HG02571 (cell line): ENCODE measurements around the gene HOXD4.

Experiments used
- ATAC-seq: cut with Tn5 transposase; IDR thresholded peaks from one replicate; pipeline ENCODE4 v1.9.1; 2021; ENCODE audit warnings: mild to moderate bottlenecking, moderate library complexity; ENCODE audit not compliant: unreplicated experiment

HOXD4 gene

DNA sequence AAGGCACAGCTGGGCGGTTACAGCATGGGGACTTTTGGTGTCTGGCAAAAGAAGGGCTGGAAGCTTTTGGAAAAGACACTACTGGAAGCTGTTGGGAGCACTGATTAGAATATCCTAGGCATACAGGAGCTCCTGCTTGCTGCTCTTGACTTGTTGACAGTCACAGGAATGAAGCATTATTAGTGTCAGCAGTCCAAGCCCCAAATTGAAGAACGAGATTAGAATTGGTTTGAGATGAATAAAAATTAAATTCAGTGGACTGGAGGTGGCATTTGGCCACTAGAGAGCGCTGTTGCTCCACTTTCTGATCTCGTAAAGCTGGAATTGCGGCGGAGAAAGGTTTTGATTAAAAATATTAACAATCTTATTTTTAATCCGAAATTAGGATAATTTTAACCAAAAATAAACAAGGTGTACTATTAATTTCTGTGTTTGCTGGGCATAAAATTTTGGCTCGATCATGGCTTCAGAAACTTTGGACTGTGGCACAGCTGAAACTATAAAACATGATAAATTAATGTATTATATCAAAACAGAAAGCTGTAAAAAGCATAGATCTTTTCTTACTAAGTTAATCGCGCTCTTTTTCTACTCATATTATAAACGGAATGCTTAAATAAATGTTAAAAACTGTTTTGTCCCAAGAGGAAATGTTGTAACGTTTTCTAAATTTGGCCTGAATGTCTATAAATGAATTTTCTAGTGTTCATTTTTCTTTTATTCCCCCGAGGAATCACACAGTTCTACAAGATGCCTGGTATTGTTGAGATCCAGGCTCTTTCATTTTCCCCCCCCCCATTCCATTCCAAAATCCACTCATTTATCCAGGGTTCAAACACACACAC lies 24.2 kb upstream of the HOXD4 start:
- no peak for ATAC-seq

GRCh38 chr2:176127774-176128072 lies 23.6 kb upstream of the HOXD4 start:
- ATAC-seq, result no peak

GRCh38 chr2:176128172-176128981 lies 23.0 kb upstream of the HOXD4 start:
- no peak for ATAC-seq

GRCh38 chr2:176128982-176129796 lies 22.2 kb upstream of the HOXD4 start, which contains the start of gene HOXD8:
TSS of gene HOXD8 (plus strand) at chr2:176129705. CDS start at chr2:176130367, 662 bp downstream.
- no peak for ATAC-seq

- no peak for ATAC-seq
Measured at GRCh38 chr2:176129813-176130146, 21.6 kb upstream of the HOXD4 start.

DNA sequence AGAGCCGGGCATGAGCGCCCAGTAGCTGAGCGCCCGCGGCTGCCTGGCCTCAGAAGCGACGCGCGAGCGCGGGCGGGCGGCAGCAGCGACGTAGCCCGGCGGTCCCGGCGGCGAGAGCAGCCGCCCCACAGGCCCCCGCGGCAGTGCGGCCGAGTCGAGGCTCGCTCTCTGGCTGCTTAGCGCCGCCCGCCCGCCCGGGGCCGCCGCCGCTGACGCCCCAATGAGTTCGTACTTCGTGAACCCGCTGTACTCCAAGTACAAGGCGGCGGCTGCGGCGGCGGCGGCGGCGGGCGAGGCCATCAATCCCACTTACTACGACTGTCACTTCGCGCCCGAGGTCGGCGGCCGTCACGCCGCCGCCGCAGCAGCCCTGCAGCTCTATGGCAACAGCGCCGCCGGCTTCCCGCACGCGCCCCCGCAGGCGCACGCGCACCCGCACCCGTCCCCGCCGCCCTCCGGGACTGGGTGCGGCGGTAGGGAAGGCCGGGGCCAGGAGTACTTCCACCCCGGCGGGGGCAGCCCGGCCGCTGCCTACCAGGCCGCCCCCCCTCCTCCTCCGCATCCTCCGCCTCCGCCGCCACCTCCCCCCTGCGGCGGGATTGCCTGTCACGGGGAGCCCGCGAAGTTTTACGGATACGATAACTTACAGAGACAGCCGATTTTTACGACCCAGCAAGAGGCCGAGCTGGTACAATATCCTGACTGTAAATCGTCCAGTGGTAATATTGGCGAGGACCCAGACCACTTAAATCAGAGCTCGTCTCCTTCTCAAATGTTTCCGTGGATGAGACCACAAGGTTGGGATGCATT lies 21.0 kb upstream of the HOXD4 start:
- ATAC-seq, result no peak

GRCh38 chr2:176130957-176131847 lies 20.1 kb upstream of the HOXD4 start:
- no peak for ATAC-seq

DNA sequence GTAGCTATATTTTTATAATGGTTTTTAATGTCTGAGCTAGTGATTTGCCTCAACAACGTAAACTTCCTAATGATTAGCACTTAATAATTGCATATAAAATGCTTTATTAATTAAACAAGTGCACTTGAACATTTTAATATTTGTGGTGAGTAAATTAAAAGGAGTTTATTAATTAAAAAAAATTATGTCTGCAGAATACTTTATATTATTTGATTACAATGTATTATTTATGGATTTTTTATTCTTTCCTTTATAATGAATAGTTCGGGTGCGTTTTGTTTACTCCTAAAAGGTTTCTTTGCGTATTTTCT lies 19.5 kb upstream of the HOXD4 start:
- no peak for ATAC-seq

DNA sequence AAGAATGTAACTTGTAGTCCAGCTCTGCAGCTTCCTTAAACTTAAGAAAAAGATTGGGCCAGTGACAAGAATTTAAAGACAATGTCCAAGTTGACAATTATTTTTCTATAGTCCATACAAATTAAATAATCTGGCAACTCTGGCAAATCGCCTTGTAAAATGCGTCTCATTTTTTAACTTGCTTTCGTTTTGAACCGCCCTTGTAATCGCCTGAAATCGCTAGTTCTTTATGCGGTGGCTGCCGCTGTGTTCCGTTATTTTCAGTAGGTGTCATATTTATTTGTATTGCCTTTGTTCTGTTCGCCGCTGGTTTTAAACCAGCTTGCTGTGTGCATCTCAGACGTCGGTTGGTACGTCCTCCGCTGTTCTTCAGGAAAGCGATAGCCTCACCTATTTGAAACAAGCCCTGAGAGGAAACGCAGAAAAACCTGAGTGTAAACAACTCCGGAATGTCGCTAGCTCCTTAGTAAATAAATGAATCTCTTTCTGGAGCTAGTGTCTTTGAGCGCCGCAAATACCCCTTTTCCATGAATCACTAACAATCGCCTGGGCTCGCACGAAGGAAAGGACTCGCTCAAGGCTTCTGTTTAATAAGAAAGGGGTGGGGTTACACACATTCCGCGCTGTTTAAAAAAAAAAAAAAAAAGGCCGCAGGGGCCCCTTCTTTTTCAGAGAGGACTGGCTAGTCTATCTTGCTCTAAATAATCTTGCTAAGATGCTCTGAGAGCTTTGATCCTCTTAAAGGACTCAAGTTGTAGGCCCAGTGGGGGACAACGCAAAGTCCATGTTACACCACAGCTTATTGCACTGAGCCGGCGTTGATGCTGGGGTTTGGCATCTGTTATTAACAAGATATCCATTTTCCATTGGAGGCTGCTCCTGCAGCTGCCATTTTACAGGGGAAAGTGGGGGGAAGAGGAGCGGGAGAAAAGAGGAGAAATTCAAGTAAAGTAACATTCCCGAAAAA lies 18.9 kb upstream of the HOXD4 start:
- no peak for ATAC-seq

GRCh38 chr2:176133389-176133788 lies 18.0 kb upstream of the HOXD4 start:
- ATAC-seq, result no peak

GRCh38 chr2:176134035-176134434 lies 17.3 kb upstream of the HOXD4 start:
- no peak for ATAC-seq

DNA sequence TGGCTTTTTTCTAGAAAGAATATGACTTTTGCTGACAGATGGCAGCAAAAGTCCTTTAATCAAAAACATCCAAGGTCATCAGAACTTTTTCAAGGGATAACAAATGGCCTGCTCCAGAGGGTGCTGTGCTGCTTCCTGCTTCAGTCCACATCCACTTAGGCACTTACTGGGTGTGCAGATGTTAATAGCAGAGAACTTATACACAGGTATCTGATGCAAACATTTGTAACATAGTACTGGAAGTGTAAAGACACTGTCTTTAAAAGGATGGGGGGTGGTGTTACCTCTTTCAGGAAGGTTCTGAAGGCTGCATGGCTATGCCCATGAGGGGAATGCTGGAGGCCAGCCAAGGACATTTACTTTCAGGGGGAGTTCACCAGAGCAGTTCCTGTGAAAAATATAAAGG lies 16.3 kb upstream of the HOXD4 start:
- no peak for ATAC-seq

DNA sequence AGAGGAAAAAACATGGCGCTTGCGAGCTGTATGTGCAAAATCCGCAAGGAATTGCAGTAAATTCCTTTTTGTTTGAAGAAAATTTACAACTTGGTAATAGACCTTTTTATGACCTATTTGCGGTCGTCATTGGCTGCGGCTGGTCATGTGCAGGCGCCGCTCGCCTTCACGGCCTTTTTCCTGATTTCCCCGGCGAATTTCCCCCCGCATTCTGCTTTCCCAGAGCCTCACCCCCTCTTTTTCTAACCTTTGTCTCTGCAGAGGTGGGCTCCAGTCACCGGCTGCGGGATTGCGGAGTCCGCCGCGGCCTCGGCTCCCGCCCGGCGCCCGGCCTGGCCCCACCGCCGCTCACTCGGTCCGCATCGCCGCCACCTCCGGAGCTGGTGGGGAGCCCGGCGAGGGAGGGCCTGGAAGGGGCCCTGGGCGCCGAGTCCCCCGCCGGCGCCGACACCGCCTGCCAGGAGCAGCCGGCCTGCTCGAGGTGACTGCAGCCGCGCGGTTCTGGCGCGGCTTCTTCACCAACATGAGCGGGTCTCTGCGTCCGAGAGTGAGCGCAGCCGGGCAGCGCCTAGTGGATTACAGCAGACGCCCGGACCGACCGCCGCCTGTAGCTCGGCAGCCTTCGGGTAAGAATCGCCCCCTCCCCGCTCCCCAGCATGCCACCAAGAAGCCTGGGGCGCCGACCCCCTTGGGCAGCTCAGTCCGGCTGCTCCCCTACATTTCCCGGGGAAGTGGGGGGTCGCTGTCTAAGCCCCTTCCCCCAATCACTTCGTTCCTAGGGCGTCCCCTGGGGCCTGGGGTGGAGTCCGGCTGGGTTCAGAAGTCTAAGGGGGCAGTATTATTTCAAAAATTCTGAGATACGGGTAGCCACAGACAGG lies 14.7 kb upstream of the HOXD4 start:
- ATAC-seq, result no peak

DNA sequence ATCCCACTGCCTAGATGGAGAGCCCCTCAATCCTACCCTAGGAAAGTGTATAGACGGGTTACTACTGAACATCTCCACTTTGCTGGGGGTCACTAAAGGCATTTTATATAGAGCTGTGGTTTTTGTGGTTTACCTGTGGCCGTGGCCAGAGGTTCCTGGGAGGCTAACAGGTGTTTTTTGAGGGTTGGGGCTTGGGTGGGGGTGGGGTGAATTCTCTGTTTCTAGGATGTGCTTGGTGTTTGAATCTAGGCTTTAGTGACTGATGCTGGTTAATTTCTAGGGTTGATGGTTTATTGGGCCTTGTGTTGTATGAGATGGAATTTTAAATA lies 14.1 kb upstream of the HOXD4 start:
- no peak for ATAC-seq

- ATAC-seq, result no peak
Measured at GRCh38 chr2:176137906-176138305, 13.4 kb upstream of the HOXD4 start.

DNA sequence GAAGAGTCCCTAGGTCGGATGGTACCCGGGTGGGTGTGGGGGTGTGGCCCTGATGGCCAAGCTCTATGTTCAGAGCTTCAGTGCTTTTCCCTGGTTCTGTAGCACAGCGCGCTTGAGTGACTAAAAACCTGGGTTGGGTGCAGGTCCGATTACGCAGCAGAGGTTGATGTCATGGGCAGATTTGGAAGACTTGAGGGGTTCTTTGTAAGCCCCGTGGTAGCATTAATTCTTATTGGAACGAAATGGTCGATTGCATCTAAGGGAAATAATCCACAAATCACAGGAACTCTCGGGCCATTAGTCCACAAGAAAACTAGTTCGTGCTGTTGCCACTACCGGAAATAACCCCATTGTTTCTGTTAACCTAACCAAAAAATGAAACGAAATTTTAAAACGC lies 12.8 kb upstream of the HOXD4 start:
- no peak for ATAC-seq

GRCh38 chr2:176138923-176139660 lies 12.3 kb upstream of the HOXD4 start:
- no peak for ATAC-seq
